Peyer's patch (tissue), 4 donors: ENCODE measurements around the gene FRMD4A. TPM values are rescaled to one million over a fixed set of nuclear protein-coding genes. Genes with fewer than 3 reads are reported as not detected.

ENCODE experiments used
- DNase-seq, 3 donors: peaks; one replicate each; pipeline ENCODE4 v3.0.0-alpha.2; 2017 to 2019
- H3K27ac ChIP-seq, 4 donors: fragments of 200-600 bp; sonication (generic); one replicate each; pipeline ENCODE4 v1.5.1; 2016 to 2019
- H3K27me3 ChIP-seq, 2 donors: fragments of 200-600 bp; sonication (generic); one replicate each; pipeline ENCODE4 v1.5.1; 2019
- H3K36me3 ChIP-seq, 3 donors: fragments of 200-600 bp; sonication (generic); one replicate each; pipeline ENCODE4 v1.5.1; 2016 to 2019
- H3K4me1 ChIP-seq, 4 donors: fragments of 200-600 bp; sonication (generic); one replicate each; pipeline ENCODE4 v1.5.1; 2016 to 2019
- H3K4me3 ChIP-seq, 4 donors: fragments of 200-600 bp; sonication (generic); 1 replicate in 3 of 4; 2 replicates in 1 of 4; pipeline ENCODE4 v1.5.1; 2016 to 2019; ENCODE audit warnings: mild to moderate bottlenecking in 1 of 4
- H3K9me3 ChIP-seq, 4 donors: fragments of 200-600 bp; sonication (generic); one replicate each; pipeline ENCODE4 v1.5.1; 2016 to 2019; ENCODE audit warnings: mild to moderate bottlenecking in 1 of 4
- CTCF ChIP-seq, 6 experiments: fragments of 450-650 bp in 4 of 6; fragments of 200-600 bp in 2 of 6; sonication (generic) in 1 of 6; IDR thresholded peaks; one replicate each; pipeline ENCODE4 v1.5.1; 2017 to 2019; ENCODE audit warnings: antibody characterized with exemption in 6 of 6, mild to moderate bottlenecking in 3 of 6, moderate library complexity in 1 of 6
- POLR2A ChIP-seq, 2 donors: fragments of 450-650 bp; IDR thresholded peaks; one replicate each; pipeline ENCODE4 v1.5.1; 2017; ENCODE audit warnings: antibody characterized with exemption in 2 of 2, mild to moderate bottlenecking in 2 of 2, moderate library complexity in 2 of 2
- total RNA-seq, 4 donors: library from RNA; depleted of rRNA; stranded (reverse); fragments of >200 nt; gene quantifications; one replicate each; pipeline ENCODE4 v1.1.0, GENCODE V29; 2016

FRMD4A gene
- total RNA-seq, 4 donors from 2014 or later: 3.0 to 47.9 (median 5.9) TPM

DNA sequence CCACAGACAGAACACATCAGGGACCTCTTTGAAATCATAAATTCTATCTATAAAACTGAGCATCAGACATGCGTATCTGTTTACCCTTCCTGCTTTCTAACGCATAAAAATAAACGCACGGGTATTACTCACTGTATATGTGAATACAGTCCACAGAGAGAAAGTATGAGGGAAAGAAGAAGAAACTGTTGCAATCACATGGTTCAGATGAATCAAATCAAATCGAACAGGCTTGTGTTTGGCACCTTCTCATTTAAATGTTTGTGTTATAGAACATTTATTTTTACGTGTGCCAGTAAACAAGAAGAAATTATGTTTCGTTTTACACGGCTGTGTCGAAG lies 322.0 kb downstream of the FRMD4A start:
- Histone ChIP-seq H3K4me3 (peak overlapping the region; percentile 18 to 45 (median 34)), H3K9me3 (no peaks in the 10 kb centered on the region)
- DNase-seq: no peak

DNA sequence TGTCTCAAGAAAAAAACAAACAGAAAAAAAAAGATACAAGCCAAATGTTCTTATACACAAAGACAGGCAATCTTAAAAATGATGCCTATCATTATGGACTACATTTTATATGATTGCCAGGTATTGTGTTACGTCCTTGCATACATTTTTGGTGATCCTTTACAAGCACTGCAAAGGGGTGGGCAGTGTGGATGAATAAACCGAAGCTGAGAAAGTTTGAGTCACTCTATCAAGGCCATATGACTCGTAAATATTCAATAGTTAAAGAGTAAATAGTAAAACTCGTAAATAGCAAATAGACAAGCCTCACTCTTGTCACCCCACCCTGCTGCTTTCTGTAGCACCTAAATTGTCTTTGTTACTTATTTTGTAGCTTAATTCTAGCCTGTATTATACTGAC lies 326.2 kb downstream of the FRMD4A start:
- no peaks in the 10 kb centered on the region for H3K27me3 ChIP-seq
- no peak overlapping the region for H3K4me3 ChIP-seq
- no peaks in the 10 kb centered on the region for H3K4me1 ChIP-seq
- no peak for TF ChIP-seq CTCF (IDR thresholded peaks at IDR 0.05)
- TF ChIP-seq POLR2A (IDR thresholded peaks at IDR 0.05): no peak
- no peaks in the 10 kb centered on the region for H3K9me3 ChIP-seq
- no peak overlapping the region for H3K27ac ChIP-seq
- DNase-seq: no peak
- H3K36me3 ChIP-seq: no peaks in the 10 kb centered on the region

More for the DNA sequence above, 322.0 kb downstream of the FRMD4A start:
- TF ChIP-seq POLR2A (IDR thresholded peaks at IDR 0.05): no peak
- TF ChIP-seq CTCF (IDR thresholded peaks at IDR 0.05): no peak
- H3K36me3 ChIP-seq: no peaks in the 10 kb centered on the region
- no peaks in the 10 kb centered on the region for H3K4me1 ChIP-seq
- H3K27me3 ChIP-seq: no peaks in the 10 kb centered on the region
- H3K27ac ChIP-seq: peak overlapping the region; percentile 43 to 51 (median 48)

- Histone ChIP-seq H3K36me3 (no peaks in the 10 kb centered on the region), H3K4me1 (no peaks in the 10 kb centered on the region), H3K27me3 (no peaks in the 10 kb centered on the region), H3K27ac (no peak overlapping the region), H3K9me3 (no peaks in the 10 kb centered on the region), H3K4me3 (no peak overlapping the region)
- TF ChIP-seq CTCF (IDR thresholded peaks at IDR 0.05): no peak
- no peak for TF ChIP-seq POLR2A (IDR thresholded peaks at IDR 0.05)
- DNase-seq: no peak
Measured at GRCh38 chr10:14003517-14004184, 327.1 kb downstream of the FRMD4A start.

- Histone ChIP-seq H3K27ac (no peak overlapping the region), H3K9me3 (no peaks in the 10 kb centered on the region), H3K4me3 (no peak overlapping the region), H3K36me3 (no peaks in the 10 kb centered on the region), H3K27me3 (no peaks in the 10 kb centered on the region), H3K4me1 (no peaks in the 10 kb centered on the region)
- no peak for DNase-seq
- TF ChIP-seq CTCF (IDR thresholded peaks at IDR 0.05) (no peak), POLR2A (IDR thresholded peaks at IDR 0.05) (no peak)
Measured at GRCh38 chr10:14001298-14002040, 329.3 kb downstream of the FRMD4A start.

GRCh38 chr10:13998163-13998835 lies 332.4 kb downstream of the FRMD4A start:
- no peaks in the 10 kb centered on the region for H3K36me3 ChIP-seq
- no peak for TF ChIP-seq POLR2A (IDR thresholded peaks at IDR 0.05)
- no peak for TF ChIP-seq CTCF (IDR thresholded peaks at IDR 0.05)
- no peak for DNase-seq
- no peak overlapping the region for H3K4me3 ChIP-seq
- H3K9me3 ChIP-seq: no peaks in the 10 kb centered on the region
- H3K27me3 ChIP-seq: no peaks in the 10 kb centered on the region
- H3K27ac ChIP-seq: no peak overlapping the region
- peaks cover 0 to 3% (median 0%) of the 10 kb centered on the region in 4 donors for H3K4me1 ChIP-seq
